Right atrium auricular region (tissue), 2 donors: ENCODE measurements around the gene LRIG3. TPM values are rescaled to one million over a fixed set of nuclear protein-coding genes. Genes with fewer than 3 reads are reported as not detected.

Experiments used
- DNase-seq: peaks from one replicate; pipeline ENCODE4 v3.0.0-alpha.2; 2019; ENCODE audit warnings: low spot score
- H3K27ac ChIP-seq, 2 donors: fragments of 200-600 bp; sonication (generic); 1 replicate in 1 of 2; 2 replicates in 1 of 2; pipeline ENCODE4 v1.5.1; 2016 to 2019
- H3K27me3 ChIP-seq, 2 donors: fragments of 200-600 bp; sonication (generic); one replicate each; pipeline versions ENCODE4 v1.5.1 to v1.6.0; 2017 to 2019
- H3K36me3 ChIP-seq: fragments of 200-600 bp; sonication (generic); one replicate; pipeline ENCODE4 v1.5.1; 2016
- H3K4me1 ChIP-seq, 2 donors: fragments of 200-600 bp; sonication (generic); one replicate each; pipeline versions ENCODE4 v1.5.1 to v1.6.0; 2017 to 2019
- H3K4me3 ChIP-seq, 2 donors: fragments of 200-600 bp; sonication (generic); 1 replicate in 1 of 2; 2 replicates in 1 of 2; pipeline ENCODE4 v1.5.1; 2017 to 2019; ENCODE audit warnings: mild to moderate bottlenecking in 1 of 2, moderate library complexity in 1 of 2
- H3K9me3 ChIP-seq, 2 donors: fragments of 200-600 bp; sonication (generic); one replicate each; pipeline ENCODE4 v1.5.1; 2019
- CTCF ChIP-seq, 2 donors: fragments of 200-600 bp; sonication (generic); IDR thresholded peaks; one replicate each; pipeline ENCODE4 v1.5.1; 2019; ENCODE audit warnings: antibody characterized with exemption in 2 of 2
- total RNA-seq, 2 donors: library from RNA; depleted of rRNA; stranded (reverse); fragments of >200 nt; gene quantifications; one replicate each; pipeline ENCODE4 v1.1.0, GENCODE V29; 2016

LRIG3 gene
- total RNA-seq, 2 donors from 2014 or later: 7.3 to 14.6 TPM

GRCh38 chr12:58886474-58886873, 33.8 kb downstream of the LRIG3 start:
- Histone ChIP-seq H3K27me3 (no peaks in the 10 kb centered on the region), H3K4me3 (no peak overlapping the region), H3K9me3 (no peaks in the 10 kb centered on the region), H3K4me1 (peaks cover 0 to 4% of the 10 kb centered on the region in 2 donors), H3K36me3 (peaks cover 34% of the 10 kb centered on the region), H3K27ac (no peak overlapping the region)
- no peak for DNase-seq
- TF ChIP-seq CTCF (IDR thresholded peaks at IDR 0.05): no peak

DNA sequence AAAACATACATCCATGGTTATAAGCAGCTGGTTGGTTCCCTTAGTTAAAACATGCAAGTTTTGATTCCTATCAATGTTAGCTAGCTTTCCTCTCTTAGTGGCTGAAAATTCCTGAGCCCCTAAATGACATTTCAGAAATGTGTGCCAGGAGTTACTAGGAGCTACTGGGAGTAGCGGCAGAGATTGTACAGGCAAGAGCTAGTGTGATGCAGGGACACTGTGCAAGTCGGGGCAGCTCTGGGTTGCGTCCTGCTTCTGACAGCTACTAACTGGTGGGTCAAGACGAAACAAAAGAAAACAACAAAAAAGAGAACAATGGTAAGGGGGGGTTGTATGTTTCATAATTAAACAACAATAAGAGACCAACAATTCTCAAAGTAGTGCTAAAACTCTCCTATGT, 35.4 kb downstream of the LRIG3 start:
- Histone ChIP-seq H3K4me3 (no peak overlapping the region), H3K27ac (no peak overlapping the region), H3K27me3 (no peaks in the 10 kb centered on the region), H3K36me3 (peaks cover 40% of the 10 kb centered on the region), H3K9me3 (no peaks in the 10 kb centered on the region), H3K4me1 (peaks cover 0 to 4% of the 10 kb centered on the region in 2 donors)
- DNase-seq: no peak
- no peak for TF ChIP-seq CTCF (IDR thresholded peaks at IDR 0.05)

- Histone ChIP-seq H3K9me3 (no peaks in the 10 kb centered on the region), H3K36me3 (peaks cover 39% of the 10 kb centered on the region), H3K4me1 (peaks cover 0 to 4% of the 10 kb centered on the region in 2 donors), H3K27me3 (no peaks in the 10 kb centered on the region), H3K27ac (no peak overlapping the region), H3K4me3 (no peak overlapping the region)
- DNase-seq: no peak
- no peak for TF ChIP-seq CTCF (IDR thresholded peaks at IDR 0.05)
These were observed 36.5 kb downstream of the LRIG3 start for GRCh38 chr12:58883576-58884334.

- H3K9me3 ChIP-seq: no peaks in the 10 kb centered on the region
- no peaks in the 10 kb centered on the region for H3K4me1 ChIP-seq
- no peak for DNase-seq
- H3K27me3 ChIP-seq: no peaks in the 10 kb centered on the region
- TF ChIP-seq CTCF (IDR thresholded peaks at IDR 0.05): no peak
- no peak overlapping the region for H3K4me3 ChIP-seq
- H3K36me3 ChIP-seq: peaks cover 43% of the 10 kb centered on the region
- H3K27ac ChIP-seq: no peak overlapping the region
These were observed 37.5 kb downstream of the LRIG3 start for GRCh38 chr12:58882826-58883225.

- no peaks in the 10 kb centered on the region for H3K9me3 ChIP-seq
- H3K27ac ChIP-seq: no peak overlapping the region
- no peaks in the 10 kb centered on the region for H3K27me3 ChIP-seq
- H3K36me3 ChIP-seq: peaks cover 48% of the 10 kb centered on the region
- no peaks in the 10 kb centered on the region for H3K4me1 ChIP-seq
- DNase-seq: no peak
- TF ChIP-seq CTCF (IDR thresholded peaks at IDR 0.05): no peak
- no peak overlapping the region for H3K4me3 ChIP-seq
These were observed 38.5 kb downstream of the LRIG3 start for GRCh38 chr12:58881816-58882215.

DNA sequence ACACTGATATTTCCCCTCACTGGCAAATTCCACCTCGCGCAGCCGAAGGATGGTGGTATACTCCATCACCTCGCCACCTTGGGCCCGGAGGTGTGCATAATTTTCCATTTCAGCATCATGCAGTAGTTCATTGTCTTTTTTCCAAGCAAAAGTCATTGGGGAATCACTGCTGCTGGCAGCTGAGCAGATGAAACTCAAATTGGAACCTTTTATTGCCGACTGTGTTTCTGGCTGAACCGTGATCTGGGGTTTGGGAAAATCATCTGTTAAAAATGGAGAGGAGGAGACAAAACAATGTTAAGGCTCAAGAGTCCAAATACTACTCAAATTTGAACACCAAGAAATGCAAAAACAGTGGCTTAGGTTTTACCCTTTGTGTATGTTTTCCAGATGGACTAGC, 39.7 kb downstream of the LRIG3 start:
- Histone ChIP-seq H3K9me3 (no peaks in the 10 kb centered on the region), H3K27ac (no peak overlapping the region), H3K4me1 (no peaks in the 10 kb centered on the region), H3K27me3 (no peaks in the 10 kb centered on the region), H3K4me3 (no peak overlapping the region), H3K36me3 (peaks cover 55% of the 10 kb centered on the region)
- no peak for TF ChIP-seq CTCF (IDR thresholded peaks at IDR 0.05)
- DNase-seq: no peak
